Measurements from ENCODE around the gene JMJD1C. TPM values are rescaled to one million over a fixed set of nuclear protein-coding genes. Genes with fewer than 3 reads are reported as not detected.
"Not testable (repeated sequence)": the region's sequence is repeated elsewhere in the genome, so short reads cannot be mapped to it uniquely, and the experiment has no call there.

The JMJD1C gene
- total RNA-seq, 4 donors from 2014 or later, result 127 to 330 (median 208) TPM

DNA sequence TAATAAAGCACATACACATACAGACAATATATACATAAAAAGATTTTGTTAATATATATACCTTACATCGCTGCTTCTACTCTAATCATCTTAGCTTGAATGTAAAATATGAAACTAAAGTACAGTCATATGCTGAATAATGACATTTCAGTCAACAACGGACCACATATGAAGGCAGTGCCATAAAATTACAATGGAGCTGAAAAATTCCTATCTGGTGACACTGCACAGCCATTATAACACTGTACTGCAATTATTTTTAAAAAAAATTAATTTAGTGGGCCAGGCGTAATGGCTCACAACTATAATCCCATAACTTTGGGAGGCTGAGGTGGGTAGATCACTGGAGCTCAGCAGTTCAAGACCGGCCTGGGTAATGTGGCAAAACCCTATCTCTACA, 122.3 kb downstream of the JMJD1C start:
- intact Hi-C loops (cut with DNase I; ENCODE audit: low total_unique reads), result no loop called here
- H3K4me1 ChIP-seq, result no peaks in the 10 kb centered on the region
- H3K4me3 ChIP-seq, result no peak overlapping the region
- no peaks in the 10 kb centered on the region for H3K9me3 ChIP-seq
- no peaks in the 10 kb centered on the region for H3K27me3 ChIP-seq
- no peak for DNase-seq
- H3K27ac ChIP-seq, result no peak overlapping the region
- no peaks in the 10 kb centered on the region for H3K36me3 ChIP-seq
- TF ChIP-seq, protein P1, sequence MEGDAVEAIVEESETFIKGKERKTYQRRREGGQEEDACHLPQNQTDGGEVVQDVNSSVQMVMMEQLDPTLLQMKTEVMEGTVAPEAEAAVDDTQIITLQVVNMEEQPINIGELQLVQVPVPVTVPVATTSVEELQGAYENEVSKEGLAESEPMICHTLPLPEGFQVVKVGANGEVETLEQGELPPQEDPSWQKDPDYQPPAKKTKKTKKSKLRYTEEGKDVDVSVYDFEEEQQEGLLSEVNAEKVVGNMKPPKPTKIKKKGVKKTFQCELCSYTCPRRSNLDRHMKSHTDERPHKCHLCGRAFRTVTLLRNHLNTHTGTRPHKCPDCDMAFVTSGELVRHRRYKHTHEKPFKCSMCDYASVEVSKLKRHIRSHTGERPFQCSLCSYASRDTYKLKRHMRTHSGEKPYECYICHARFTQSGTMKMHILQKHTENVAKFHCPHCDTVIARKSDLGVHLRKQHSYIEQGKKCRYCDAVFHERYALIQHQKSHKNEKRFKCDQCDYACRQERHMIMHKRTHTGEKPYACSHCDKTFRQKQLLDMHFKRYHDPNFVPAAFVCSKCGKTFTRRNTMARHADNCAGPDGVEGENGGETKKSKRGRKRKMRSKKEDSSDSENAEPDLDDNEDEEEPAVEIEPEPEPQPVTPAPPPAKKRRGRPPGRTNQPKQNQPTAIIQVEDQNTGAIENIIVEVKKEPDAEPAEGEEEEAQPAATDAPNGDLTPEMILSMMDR (IDR thresholded peaks at IDR 0.05), result no peak
- TF ChIP-seq POLR2A (IDR thresholded peaks at IDR 0.05), result no peak

DNA sequence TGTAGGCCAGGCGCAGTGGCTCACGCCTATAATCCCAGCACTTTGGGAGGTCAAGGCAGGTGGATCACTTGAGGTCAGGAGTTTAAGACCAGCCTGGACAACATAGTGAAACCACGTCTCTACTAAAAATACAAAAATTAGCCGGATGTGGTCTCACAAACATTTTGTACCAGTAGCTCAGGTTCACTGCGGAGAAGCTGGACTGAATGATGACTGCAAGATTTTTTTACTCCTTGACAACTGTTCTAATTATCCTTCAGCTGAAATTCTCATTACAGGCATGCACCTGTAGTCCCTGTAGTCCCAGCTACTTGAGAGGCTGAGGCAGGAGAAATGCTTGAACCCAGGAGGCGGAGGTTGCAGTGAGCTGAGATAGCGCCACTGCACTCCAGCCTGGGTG, 126.1 kb downstream of the JMJD1C start:
- H3K9me3 ChIP-seq; H3K27me3 ChIP-seq; H3K4me1 ChIP-seq; H3K36me3 ChIP-seq; DNase-seq; H3K27ac ChIP-seq; H3K4me3 ChIP-seq; intact Hi-C loops (cut with DNase I; ENCODE audit: low total_unique reads): not testable (repeated sequence)

DNA sequence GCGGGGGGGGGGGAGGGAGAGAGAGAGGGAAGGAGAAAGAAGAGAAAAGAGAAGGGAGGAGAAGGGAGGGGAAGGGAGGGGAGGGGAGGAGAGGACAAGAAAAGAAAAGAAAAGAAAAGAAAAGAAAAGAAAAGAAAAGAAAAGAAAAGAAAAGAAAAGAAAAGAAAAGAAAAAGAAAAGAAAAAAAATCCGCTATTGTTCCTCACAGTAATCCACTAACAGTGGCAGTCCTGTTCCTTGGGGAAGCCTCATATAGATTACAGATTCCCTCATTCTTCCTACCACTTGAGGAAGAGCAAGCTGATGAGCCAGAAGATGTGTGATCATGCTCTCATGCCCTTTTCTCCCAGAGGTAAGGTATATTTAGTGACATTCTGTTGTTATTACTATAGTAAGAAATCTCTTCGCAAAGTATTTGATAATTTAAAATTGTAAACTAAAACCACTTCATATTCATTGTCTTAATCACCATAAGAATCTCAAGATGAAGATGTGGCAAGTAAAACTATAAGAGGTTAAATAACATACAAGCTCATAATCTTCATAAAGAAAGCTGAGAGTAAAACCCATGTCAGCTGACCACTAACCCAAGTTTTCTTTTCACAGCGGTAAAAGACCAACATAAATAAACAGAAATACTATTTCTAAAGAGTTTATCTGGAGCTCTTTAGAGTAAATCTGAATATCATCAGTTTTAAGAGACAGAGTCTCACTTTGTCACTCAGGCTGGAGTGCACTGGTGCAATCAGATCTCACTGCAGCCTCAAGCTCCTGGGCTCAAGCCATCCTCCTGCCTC, 128.1 kb downstream of the JMJD1C start:
- TF ChIP-seq, protein P1 (IDR thresholded peaks at IDR 0.05), result no peak
- no peak for TF ChIP-seq POLR2A (IDR thresholded peaks at IDR 0.05)
- no peak overlapping the region for H3K27ac ChIP-seq
- DNase-seq, result no peak
- no peaks in the 10 kb centered on the region for H3K9me3 ChIP-seq
- H3K27me3 ChIP-seq, result no peaks in the 10 kb centered on the region
- no peaks in the 10 kb centered on the region for H3K36me3 ChIP-seq
- H3K4me3 ChIP-seq, result no peak overlapping the region
- no peaks in the 10 kb centered on the region for H3K4me1 ChIP-seq
- intact Hi-C loops (cut with DNase I; ENCODE audit: low total_unique reads), result no loop called here

DNA sequence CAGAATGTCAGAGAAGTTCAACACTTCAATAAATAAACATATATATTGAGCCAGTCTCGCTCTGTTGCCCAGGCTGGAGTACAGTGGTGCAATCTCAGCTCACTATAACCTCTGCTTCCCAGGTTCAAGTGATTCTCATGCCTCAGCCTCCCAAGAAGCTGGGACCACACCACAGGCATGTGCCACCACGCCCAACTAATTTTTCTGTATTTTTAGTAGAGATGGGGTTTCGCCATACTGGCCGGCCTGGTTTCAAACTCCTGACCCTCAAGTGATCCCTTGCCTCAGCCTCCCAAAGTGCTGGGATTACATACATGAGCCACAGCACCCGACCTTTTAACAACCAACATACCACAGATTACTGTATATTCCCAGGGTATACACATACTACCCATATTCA, 134.2 kb downstream of the JMJD1C start:
- Histone ChIP-seq H3K27me3 (no peaks in the 10 kb centered on the region), H3K9me3 (no peaks in the 10 kb centered on the region), H3K4me3 (no peak overlapping the region), H3K27ac (no peak overlapping the region), H3K36me3 (no peaks in the 10 kb centered on the region), H3K4me1 (no peaks in the 10 kb centered on the region)
- no peak for DNase-seq
- intact Hi-C loops (cut with DNase I; ENCODE audit: low total_unique reads), result no loop called here
- TF ChIP-seq, protein P1 (IDR thresholded peaks at IDR 0.05), result no peak
- TF ChIP-seq POLR2A (IDR thresholded peaks at IDR 0.05), result no peak

DNA sequence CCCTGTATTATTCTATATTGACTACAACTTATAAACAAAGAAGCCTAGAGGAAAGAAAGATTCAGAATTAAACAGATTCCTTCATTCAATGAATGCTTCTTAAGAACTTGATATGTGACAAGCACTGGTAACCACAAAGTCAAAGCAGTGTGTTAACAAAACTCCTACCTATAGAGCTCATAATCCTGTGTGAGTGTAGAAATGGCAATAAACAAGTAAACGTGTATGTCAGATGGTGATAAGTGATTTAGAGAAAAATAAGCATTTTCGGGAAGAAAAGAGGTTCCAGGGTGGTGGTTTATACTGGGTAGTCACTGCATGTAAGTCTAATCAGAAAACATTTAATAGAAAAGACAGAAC, 141.3 kb downstream of the JMJD1C start:
- DNase-seq, result no peak
- H3K36me3 ChIP-seq, result no peaks in the 10 kb centered on the region
- no peak overlapping the region for H3K27ac ChIP-seq
- intact Hi-C loops (cut with DNase I; ENCODE audit: low total_unique reads), result no loop called here
- TF ChIP-seq, protein P1 (IDR thresholded peaks at IDR 0.05), result no peak
- TF ChIP-seq POLR2A (IDR thresholded peaks at IDR 0.05), result no peak
- no peak overlapping the region for H3K4me3 ChIP-seq
- H3K4me1 ChIP-seq, result no peaks in the 10 kb centered on the region
- no peaks in the 10 kb centered on the region for H3K9me3 ChIP-seq
- no peaks in the 10 kb centered on the region for H3K27me3 ChIP-seq
